NCI-H1694 (cell line): ENCODE results near the gene FMNL3.
A peak's percentile ranks its signal among the peaks of the same experiment; 100 is the strongest.
"Not testable (repeated sequence)": the region's sequence is repeated elsewhere in the genome, so short reads cannot be mapped to it uniquely, and the experiment has no call there.

Source experiments
- DNase-seq: peaks from one replicate; lab custom pipeline; 2025; lab: John Stamatoyannopoulos, UW

Gene FMNL3

GRCh38 chr12:49717800-49718199 lies 10.6 kb upstream of the FMNL3 start:
- DNase-seq = not testable (repeated sequence)

GRCh38 chr12:49716553-49716952 lies 9.3 kb upstream of the FMNL3 start:
- no peak for DNase-seq

GRCh38 chr12:49713952-49714351 lies 6.7 kb upstream of the FMNL3 start:
- not testable (repeated sequence) for DNase-seq

- no peak for DNase-seq
Measured at GRCh38 chr12:49708851-49709250, 1.6 kb upstream of the FMNL3 start.

- no peak for DNase-seq
Measured at GRCh38 chr12:49707812-49708147, 575 bp upstream of the FMNL3 start.

- DNase-seq = peak; percentile 8
Measured at GRCh38 chr12:49706351-49707127, 666 bp downstream of the FMNL3 start.

GRCh38 chr12:49705479-49706134 lies 1.6 kb downstream of the FMNL3 start:
- DNase-seq = no peak

- DNase-seq = no peak
Measured at GRCh38 chr12:49703647-49704137, 3.5 kb downstream of the FMNL3 start.

GRCh38 chr12:49702676-49703215 lies 4.5 kb downstream of the FMNL3 start:
- DNase-seq = no peak

GRCh38 chr12:49702009-49702408 lies 5.2 kb downstream of the FMNL3 start:
- DNase-seq = no peak

GRCh38 chr12:49698619-49699545 lies 8.3 kb downstream of the FMNL3 start:
- no peak for DNase-seq

- DNase-seq = no peak
Measured at GRCh38 chr12:49697808-49698207, 9.4 kb downstream of the FMNL3 start.

- DNase-seq = no peak
Measured at GRCh38 chr12:49696723-49697122, 10.5 kb downstream of the FMNL3 start.

GRCh38 chr12:49693931-49694444 lies 13.2 kb downstream of the FMNL3 start:
- DNase-seq = no peak

GRCh38 chr12:49692851-49693250 lies 14.4 kb downstream of the FMNL3 start:
- DNase-seq = no peak

GRCh38 chr12:49689785-49690184 lies 17.4 kb downstream of the FMNL3 start:
- no peak for DNase-seq

- DNase-seq = no peak
Measured at GRCh38 chr12:49689237-49689636, 18.0 kb downstream of the FMNL3 start.

- no peak for DNase-seq
Measured at GRCh38 chr12:49687941-49688340, 19.3 kb downstream of the FMNL3 start.

- no peak for DNase-seq
Measured at GRCh38 chr12:49684310-49684854, 22.8 kb downstream of the FMNL3 start.

GRCh38 chr12:49683599-49684309 lies 23.5 kb downstream of the FMNL3 start:
- no peak for DNase-seq

- DNase-seq = no peak
Measured at GRCh38 chr12:49680075-49680474, 27.1 kb downstream of the FMNL3 start.
